Measurements from ENCODE around the gene DGCR2. TPM values are rescaled to one million over a fixed set of nuclear protein-coding genes. Genes with fewer than 3 reads are reported as not detected.

DGCR2 gene
- total RNA-seq, 1 experiment from 2014 or later = 42.9 TPM

GRCh38 chr22:19046287-19046686 lies 75.9 kb downstream of the DGCR2 start (continued):
- TF ChIP-seq, protein P1, sequence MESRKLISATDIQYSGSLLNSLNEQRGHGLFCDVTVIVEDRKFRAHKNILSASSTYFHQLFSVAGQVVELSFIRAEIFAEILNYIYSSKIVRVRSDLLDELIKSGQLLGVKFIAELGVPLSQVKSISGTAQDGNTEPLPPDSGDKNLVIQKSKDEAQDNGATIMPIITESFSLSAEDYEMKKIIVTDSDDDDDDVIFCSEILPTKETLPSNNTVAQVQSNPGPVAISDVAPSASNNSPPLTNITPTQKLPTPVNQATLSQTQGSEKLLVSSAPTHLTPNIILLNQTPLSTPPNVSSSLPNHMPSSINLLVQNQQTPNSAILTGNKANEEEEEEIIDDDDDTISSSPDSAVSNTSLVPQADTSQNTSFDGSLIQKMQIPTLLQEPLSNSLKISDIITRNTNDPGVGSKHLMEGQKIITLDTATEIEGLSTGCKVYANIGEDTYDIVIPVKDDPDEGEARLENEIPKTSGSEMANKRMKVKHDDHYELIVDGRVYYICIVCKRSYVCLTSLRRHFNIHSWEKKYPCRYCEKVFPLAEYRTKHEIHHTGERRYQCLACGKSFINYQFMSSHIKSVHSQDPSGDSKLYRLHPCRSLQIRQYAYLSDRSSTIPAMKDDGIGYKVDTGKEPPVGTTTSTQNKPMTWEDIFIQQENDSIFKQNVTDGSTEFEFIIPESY (IDR thresholded peaks at IDR 0.05; ENCODE audit: extremely low read depth, insufficient replicate concordance, low read length) = no peak
- TF ChIP-seq SP1 (IDR thresholded peaks at IDR 0.05; ENCODE audit: low read depth) (no peak), POLR2AphosphoS5 (IDR thresholded peaks at IDR 0.05; ENCODE audit: low read depth, low read length) (no peak), ZNF274 (IDR thresholded peaks at IDR 0.05; ENCODE audit: low read depth, low read length) (no peak), CBX3 (IDR thresholded peaks at IDR 0.05; ENCODE audit: low read depth) (no peak), ELF1 (IDR thresholded peaks at IDR 0.05; ENCODE audit: borderline replicate concordance, low read depth) (no peak), EZH2 (IDR thresholded peaks at IDR 0.05) (no peak)

DNA sequence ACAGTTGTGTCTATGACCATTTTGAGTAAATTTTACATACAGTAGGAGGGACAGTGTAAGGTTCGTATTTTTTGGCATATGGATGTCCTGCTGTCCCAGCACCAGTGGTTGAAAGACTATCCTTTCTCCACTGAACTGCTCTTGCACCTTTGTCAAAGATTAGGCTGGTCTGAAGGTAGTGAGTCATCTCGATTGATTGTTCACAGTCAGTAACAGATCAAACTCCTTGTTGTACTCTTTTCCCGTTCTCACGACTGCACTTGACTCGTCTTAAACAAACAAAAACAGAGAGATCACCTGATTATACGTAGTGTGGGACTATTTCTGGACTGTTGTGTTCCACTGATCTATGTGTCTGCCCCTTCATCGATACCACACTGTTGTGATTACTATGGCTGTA lies 77.1 kb downstream of the DGCR2 start:
- Histone ChIP-seq H3K27ac (ENCODE audit: low read depth, low read length) (no peak overlapping the region), H4K20me1 (ENCODE audit: insufficient read depth) (no peaks in the 10 kb centered on the region), H3K4me3 (replicated peaks in 1 of 2; ENCODE audit: low read depth in 1 of 2, low read length in 2 of 2) (no peak overlapping the region), H2AFZ (ENCODE audit: low read depth, low read length, poor library complexity, severe bottlenecking) (no peak overlapping the region), H3K79me2 (ENCODE audit: insufficient read depth, low read length) (no peaks in the 10 kb centered on the region), H3K36me3 (ENCODE audit: control insufficient read depth in 1 of 2, insufficient read depth in 2 of 2, low read length in 2 of 2) (peaks cover 14 to 29% of the 10 kb centered on the region in 2 experiments), H3K27me3 (ENCODE audit: insufficient read depth, low read length) (no peaks in the 10 kb centered on the region), H3K4me2 (ENCODE audit: low read length) (no peak overlapping the region), H3K4me1 (ENCODE audit: control insufficient read depth in 1 of 2, insufficient read depth in 2 of 2, low read length in 2 of 2) (no peaks in the 10 kb centered on the region), H3K9me3 (ENCODE audit: control insufficient read depth in 1 of 2, insufficient read depth in 1 of 2, low read depth in 1 of 2, low read length in 2 of 2) (no peaks in the 10 kb centered on the region), H3K9ac (ENCODE audit: low read length) (no peak overlapping the region), H3K9me2 (ENCODE audit: insufficient read depth) (no peaks in the 10 kb centered on the region)
- no peak for ATAC-seq
- no peak for DNase-seq (ENCODE audit: low read depth, low spot score)
- BruUV-seq (replicated peaks) = no TSS peak
- CTCF ChIA-PET = no interaction called here
- POLR2A ChIA-PET = no interaction called here
- RAD21 ChIA-PET (ENCODE audit: low non-redundant PET in 1 of 2, low total read pairs in 2 of 2, uncharacterized antibody in 2 of 2, unreplicated experiment in 2 of 2) = no interaction called here
- TF ChIP-seq EZH2phosphoT487 (IDR thresholded peaks at IDR 0.05; ENCODE audit: borderline replicate concordance) = no peak
- intact Hi-C loops (cut with micrococcal nuclease) = no loop called here
